ENCODE results near the gene PALM. TPM values are rescaled to one million over a fixed set of nuclear protein-coding genes. Genes with fewer than 3 reads are reported as not detected.

The PALM gene
- total RNA-seq, 1 donor from 2014 or later: 13.9 TPM

DNA sequence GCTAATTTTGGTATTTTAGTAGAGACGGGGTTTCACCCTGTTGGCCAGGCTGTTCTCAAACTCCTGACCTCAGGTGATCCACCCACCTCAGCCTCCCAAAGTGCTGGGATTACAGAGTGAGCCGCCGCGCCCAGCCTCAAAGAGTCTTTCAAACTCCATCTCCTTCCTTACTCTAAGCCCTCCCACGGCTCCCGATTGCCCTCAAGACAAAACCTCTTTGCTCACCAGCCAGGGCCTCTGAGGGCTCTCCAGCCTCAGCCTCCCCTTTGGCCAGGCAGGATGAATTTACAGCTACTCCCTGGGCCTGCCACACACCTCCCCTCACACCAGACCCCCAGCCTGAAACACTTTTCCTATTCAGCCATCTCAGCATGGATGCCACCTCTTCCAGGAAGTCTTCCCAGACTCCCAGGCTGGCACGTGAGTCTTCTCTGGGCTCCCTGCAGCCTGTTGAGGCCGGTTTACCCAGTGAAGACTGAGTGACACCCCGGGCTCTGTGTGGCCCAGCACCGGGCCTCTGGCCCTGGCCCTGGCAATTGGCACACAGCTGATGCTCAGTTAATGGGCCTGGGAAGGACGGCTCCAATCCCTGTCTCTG, 21.1 kb upstream of the PALM start:
- no peaks in the 10 kb centered on the region for H3K79me2 ChIP-seq (ENCODE audit: low read depth)
- no peak overlapping the region for H3K4me3 ChIP-seq
- H3K4me1 Mint-ChIP-seq: peaks cover 3% of the 10 kb centered on the region
- H3K27me3 Mint-ChIP-seq (ENCODE audit: insufficient read depth, low read depth): peaks cover 19% of the 10 kb centered on the region
- H3K4me1 ChIP-seq: no peaks in the 10 kb centered on the region
- TF ChIP-seq, protein P1, sequence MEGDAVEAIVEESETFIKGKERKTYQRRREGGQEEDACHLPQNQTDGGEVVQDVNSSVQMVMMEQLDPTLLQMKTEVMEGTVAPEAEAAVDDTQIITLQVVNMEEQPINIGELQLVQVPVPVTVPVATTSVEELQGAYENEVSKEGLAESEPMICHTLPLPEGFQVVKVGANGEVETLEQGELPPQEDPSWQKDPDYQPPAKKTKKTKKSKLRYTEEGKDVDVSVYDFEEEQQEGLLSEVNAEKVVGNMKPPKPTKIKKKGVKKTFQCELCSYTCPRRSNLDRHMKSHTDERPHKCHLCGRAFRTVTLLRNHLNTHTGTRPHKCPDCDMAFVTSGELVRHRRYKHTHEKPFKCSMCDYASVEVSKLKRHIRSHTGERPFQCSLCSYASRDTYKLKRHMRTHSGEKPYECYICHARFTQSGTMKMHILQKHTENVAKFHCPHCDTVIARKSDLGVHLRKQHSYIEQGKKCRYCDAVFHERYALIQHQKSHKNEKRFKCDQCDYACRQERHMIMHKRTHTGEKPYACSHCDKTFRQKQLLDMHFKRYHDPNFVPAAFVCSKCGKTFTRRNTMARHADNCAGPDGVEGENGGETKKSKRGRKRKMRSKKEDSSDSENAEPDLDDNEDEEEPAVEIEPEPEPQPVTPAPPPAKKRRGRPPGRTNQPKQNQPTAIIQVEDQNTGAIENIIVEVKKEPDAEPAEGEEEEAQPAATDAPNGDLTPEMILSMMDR (IDR thresholded peaks at IDR 0.05): no peak
- no peak for TF ChIP-seq EZH2 (IDR thresholded peaks at IDR 0.05)
- no peak for TF ChIP-seq EZH2phosphoT487 (IDR thresholded peaks at IDR 0.05)
- no peaks in the 10 kb centered on the region for H3K36me3 Mint-ChIP-seq
- no peak overlapping the region for H3K27ac ChIP-seq
- no peak overlapping the region for H3K4me2 ChIP-seq
- no peaks in the 10 kb centered on the region for H3F3A ChIP-seq (ENCODE audit: low read depth)
- peak overlapping the region; percentile 66 for H3K27ac Mint-ChIP-seq
- H3K9ac ChIP-seq: no peak overlapping the region
- peak overlapping the region; percentile 60 for H3K4me3 Mint-ChIP-seq
- DNase-seq (ENCODE audit: low spot score): no peak
- H2AFZ ChIP-seq (replicated peaks): no peak overlapping the region
- H3K9me3 Mint-ChIP-seq: peaks cover 5% of the 10 kb centered on the region
- no peaks in the 10 kb centered on the region for H3K27me3 ChIP-seq
- no peaks in the 10 kb centered on the region for H3K36me3 ChIP-seq
- no peaks in the 10 kb centered on the region for H3K9me3 ChIP-seq (ENCODE audit: low read depth)
- no peaks in the 10 kb centered on the region for H4K20me1 ChIP-seq (ENCODE audit: low read depth)

GRCh38 chr19:688214-688613, 20.5 kb upstream of the PALM start:
- Histone ChIP-seq H3K36me3 (no peaks in the 10 kb centered on the region), H3K79me2 (ENCODE audit: low read depth) (no peaks in the 10 kb centered on the region), H3K27me3 (no peaks in the 10 kb centered on the region), H3K9me3 (ENCODE audit: low read depth) (no peaks in the 10 kb centered on the region), H3K4me2 (no peak overlapping the region), H3K27ac (no peak overlapping the region), H2AFZ (replicated peaks) (no peak overlapping the region), H4K20me1 (ENCODE audit: low read depth) (no peaks in the 10 kb centered on the region), H3K4me1 (no peaks in the 10 kb centered on the region), H3K9ac (no peak overlapping the region), H3K4me3 (no peak overlapping the region), H3F3A (ENCODE audit: low read depth) (no peaks in the 10 kb centered on the region)
- TF ChIP-seq EZH2 (IDR thresholded peaks at IDR 0.05) (no peak), EZH2phosphoT487 (IDR thresholded peaks at IDR 0.05) (no peak)
- TF ChIP-seq, protein P1 (IDR thresholded peaks at IDR 0.05): no peak
- Mint-ChIP-seq H3K36me3 (no peaks in the 10 kb centered on the region), H3K4me3 (peak overlapping the region; percentile 27), H3K9me3 (peaks cover 5% of the 10 kb centered on the region), H3K27me3 (ENCODE audit: insufficient read depth, low read depth) (peaks cover 19% of the 10 kb centered on the region), H3K4me1 (peaks cover 3% of the 10 kb centered on the region), H3K27ac (no peak overlapping the region)
- no peak for DNase-seq (ENCODE audit: low spot score)

GRCh38 chr19:688992-689391, 19.7 kb upstream of the PALM start:
- Mint-ChIP-seq H3K9me3 (peaks cover 5% of the 10 kb centered on the region), H3K4me1 (peaks cover 3% of the 10 kb centered on the region), H3K27me3 (ENCODE audit: insufficient read depth, low read depth) (peaks cover 19% of the 10 kb centered on the region), H3K36me3 (no peaks in the 10 kb centered on the region), H3K27ac (peak overlapping the region; percentile 10), H3K4me3 (peak overlapping the region; percentile 57)
- H4K20me1 ChIP-seq (ENCODE audit: low read depth): no peaks in the 10 kb centered on the region
- no peaks in the 10 kb centered on the region for H3K27me3 ChIP-seq
- no peak overlapping the region for H3K4me3 ChIP-seq
- H3K4me2 ChIP-seq: no peak overlapping the region
- H3K36me3 ChIP-seq: no peaks in the 10 kb centered on the region
- TF ChIP-seq EZH2phosphoT487 (IDR thresholded peaks at IDR 0.05) (no peak), EZH2 (IDR thresholded peaks at IDR 0.05) (no peak)
- TF ChIP-seq, protein P1 (IDR thresholded peaks at IDR 0.05): no peak
- H2AFZ ChIP-seq (replicated peaks): no peak overlapping the region
- H3K9ac ChIP-seq: no peak overlapping the region
- H3K79me2 ChIP-seq (ENCODE audit: low read depth): no peaks in the 10 kb centered on the region
- no peak overlapping the region for H3K27ac ChIP-seq
- no peaks in the 10 kb centered on the region for H3F3A ChIP-seq (ENCODE audit: low read depth)
- H3K9me3 ChIP-seq (ENCODE audit: low read depth): no peaks in the 10 kb centered on the region
- DNase-seq (ENCODE audit: low spot score): no peak
- H3K4me1 ChIP-seq: no peaks in the 10 kb centered on the region
